H54 (cell line): ENCODE measurements around the gene RAB11FIP4.

ENCODE experiments used
- DNase-seq: peaks from one replicate; pipeline ENCODE4 v3.0.0; 2011; ENCODE audit warnings: low spot score, mixed read lengths; ENCODE audit not compliant: insufficient read length
- FAIRE-seq: peaks from 3 replicates; lab custom pipeline; 2011; peaks lifted over from hg19 to GRCh38; lab: Jason Lieb, UNC
- POLR2A ChIP-seq: IDR thresholded peaks from 2 replicates; pipeline ENCODE4 v1.6.1; 2011; ENCODE audit warnings: low read depth, mild to moderate bottlenecking, low read length

RAB11FIP4 gene

DNA sequence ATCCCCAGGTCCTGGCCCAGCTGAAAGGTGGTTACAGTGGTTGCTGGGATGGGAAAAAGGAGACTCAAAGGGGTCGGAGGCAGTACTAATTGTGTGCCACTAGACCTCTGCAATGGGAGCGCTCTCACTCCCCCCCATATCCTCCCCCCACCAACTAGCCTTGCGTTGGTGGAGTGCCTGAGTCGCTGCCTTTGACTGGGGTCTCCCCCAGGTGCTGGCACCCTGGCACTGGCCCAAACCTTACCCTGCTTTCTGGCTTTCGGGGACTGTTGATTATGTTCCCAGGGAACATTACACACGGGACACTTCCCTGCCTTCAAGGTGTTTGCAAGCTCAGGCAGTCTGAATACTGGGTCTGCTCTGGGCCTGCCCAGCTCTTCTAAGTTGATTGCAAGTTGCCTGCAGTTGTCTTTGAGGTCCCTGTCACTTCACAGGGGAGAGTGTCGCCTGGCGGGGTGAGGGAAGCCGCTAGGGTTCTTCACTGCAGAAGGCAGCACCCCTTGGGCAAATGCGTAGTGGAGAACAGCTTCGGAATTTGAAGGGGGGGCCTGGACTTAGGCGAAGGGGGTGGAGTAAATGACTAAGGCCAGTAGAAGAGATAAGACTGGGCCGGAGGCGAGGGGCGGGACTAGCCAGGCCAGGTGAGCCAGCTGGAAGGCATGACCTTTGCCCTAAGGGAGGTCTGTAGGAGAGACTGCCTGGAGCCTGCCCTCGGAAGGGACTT, 98.0 kb downstream of the RAB11FIP4 start:
- DNase-seq (no peak), FAIRE-seq (no peak)
- no peak for TF ChIP-seq POLR2A

DNA sequence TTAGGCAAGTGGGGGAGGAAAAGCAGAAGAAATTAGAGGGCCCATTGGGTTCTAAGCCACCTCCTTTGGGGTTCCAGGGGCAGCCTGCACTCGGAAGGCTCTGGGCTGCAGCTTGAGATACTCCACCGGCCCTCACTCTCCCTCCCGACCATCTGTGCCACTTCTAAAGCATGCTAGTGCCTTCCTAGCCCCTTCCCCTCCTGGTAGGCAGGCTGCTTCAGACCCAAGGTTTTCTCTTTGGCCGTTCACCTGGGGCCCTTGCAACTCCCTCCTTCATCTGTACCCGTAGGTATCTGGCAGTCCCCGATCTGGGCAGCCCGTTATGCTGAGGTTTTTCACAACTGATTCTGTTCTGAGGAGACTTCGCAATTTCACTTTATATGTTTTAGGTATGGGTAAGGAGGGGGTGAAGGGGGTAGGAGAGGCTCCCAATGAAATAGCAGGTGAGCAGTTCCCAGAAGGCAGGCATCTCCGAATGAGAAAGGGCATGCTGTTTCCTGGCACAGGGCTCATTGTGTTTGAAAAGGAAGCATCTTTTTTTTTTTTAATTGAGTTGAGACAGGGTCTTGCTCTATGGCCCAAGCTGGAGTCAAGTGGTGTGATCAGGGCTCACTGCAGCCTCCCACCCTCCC, 98.7 kb downstream of the RAB11FIP4 start:
- DNase-seq = no peak
- no peak for TF ChIP-seq POLR2A
- no peak for FAIRE-seq

DNA sequence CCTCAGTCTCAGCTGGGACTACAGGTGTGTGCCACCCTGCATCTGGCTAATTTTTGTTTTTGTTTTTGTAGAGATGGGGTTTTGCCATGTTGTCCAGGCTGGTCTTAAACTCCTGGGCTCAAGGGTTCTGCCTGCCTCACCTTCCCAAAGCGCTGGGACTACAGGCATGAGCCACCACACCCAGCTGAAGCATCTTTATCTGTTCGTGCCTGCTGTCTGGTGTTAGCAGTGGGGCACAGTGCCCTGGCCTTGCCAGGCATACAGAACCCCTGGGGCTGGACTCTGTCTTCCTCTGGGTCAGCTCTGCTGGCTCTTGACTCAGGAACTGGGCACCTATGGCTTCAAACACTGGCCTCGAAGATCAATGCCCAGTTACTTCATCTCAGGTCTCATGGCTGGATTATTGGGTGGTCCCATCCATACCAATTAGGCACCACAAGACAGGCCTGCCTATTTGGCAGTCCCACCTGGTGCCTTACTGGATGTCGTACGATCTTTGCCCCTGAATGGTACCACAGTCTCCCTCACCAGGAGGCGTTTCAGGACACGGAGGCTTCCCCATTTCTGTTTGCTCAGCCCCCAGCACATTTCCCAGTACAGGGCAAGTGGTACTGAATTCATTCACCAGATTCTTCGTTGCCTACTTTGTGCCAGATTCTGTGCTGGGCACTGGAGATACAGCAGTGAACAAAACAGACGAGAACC, 99.3 kb downstream of the RAB11FIP4 start:
- DNase-seq (no peak), FAIRE-seq (no peak)
- no peak for TF ChIP-seq POLR2A

DNA sequence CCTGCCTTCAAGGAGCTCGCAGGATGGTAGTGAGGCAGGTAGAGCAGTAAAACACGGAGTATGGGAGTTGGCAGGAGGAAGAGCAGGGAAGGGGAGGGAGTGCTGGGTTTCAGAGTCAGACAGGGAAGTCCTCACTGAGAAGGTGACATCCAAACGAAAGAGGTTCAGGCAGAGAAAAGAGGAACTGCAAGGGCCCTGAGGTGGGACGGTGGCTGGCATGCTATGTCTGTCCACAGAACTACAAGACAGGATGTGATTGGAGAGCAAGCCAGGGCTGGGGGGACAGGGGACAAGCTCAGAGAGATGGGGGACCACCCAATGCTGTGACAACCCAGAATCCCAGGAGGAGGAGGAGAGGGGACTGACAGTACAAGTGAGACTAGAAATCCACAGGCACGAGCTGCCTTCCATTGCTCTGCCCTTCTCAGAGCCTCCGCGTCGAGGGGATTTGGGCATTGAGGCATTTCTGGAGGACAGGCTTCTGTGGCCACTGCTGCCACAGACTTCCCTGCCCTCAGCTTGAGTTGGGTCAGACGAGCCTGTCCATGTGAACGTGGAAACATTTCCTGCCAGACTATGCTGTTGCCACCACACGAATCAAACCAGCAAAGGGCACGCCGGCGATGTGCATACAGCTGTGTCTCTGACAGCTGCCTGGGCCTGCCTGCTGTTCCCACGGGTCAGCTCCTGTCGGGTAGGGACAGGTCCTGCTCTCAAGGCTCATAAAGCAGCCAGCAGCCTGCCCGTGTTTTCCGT, 100.1 kb downstream of the RAB11FIP4 start:
- no peak for FAIRE-seq
- no peak for DNase-seq
- TF ChIP-seq POLR2A = no peak

DNA sequence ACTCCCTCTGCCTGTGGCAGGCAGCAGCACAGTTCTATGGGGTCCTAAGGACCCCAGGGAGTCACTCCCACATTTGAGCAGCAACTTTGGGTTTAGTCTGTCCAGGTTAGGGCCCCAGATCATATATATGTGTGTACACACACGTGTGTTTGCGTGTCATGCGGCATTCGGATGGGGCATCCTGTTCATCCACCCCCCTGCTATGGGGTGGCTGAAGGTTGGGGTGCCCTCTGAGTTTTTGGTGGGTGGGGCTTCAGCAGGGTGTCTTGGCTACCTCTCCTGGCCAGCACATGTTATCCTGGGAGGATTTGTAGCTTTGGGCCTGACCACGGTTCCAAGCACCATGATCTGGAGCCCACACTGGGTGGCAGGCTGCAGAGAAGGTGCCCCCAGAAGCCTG, 100.7 kb downstream of the RAB11FIP4 start:
- no peak for FAIRE-seq
- no peak for DNase-seq
- TF ChIP-seq POLR2A = no peak

DNA sequence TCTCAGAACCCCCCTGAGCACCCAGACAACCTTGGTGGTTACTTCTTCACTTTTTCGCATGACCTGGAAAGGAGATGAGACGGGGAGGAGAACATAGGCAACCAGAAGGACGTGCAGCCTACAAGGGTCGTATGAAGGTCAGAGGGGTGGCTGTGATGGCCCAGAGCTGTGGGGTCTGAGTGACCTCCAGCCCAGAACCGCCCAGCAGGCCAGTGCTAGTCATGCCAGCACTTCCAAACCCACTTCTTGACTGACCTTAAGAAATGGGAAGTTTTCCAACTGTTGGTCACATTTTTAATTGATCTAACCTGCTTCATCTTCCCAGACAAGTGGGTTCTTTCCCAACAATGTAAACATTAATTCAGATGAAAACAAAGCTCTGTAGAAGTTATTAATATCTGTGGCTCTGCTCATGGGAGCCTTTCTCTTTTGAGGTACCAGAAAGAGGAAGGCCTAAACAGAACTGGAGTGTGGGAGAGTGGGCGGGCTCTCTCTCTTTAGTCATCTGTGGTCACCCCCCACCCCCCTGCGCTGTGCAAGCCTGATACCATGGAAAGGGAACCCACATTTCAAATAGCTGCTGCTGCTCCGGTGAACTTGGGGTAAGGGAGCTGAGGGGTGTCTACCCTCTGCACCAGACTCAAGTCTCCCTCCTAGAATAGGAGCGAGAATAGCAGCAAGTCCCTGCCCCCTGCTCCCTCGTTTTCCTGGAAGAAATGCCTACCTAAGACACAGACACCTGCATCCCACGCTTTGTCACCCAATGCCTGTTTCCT, 101.6 kb downstream of the RAB11FIP4 start:
- DNase-seq = no peak
- FAIRE-seq = no peak
- no peak for TF ChIP-seq POLR2A

DNA sequence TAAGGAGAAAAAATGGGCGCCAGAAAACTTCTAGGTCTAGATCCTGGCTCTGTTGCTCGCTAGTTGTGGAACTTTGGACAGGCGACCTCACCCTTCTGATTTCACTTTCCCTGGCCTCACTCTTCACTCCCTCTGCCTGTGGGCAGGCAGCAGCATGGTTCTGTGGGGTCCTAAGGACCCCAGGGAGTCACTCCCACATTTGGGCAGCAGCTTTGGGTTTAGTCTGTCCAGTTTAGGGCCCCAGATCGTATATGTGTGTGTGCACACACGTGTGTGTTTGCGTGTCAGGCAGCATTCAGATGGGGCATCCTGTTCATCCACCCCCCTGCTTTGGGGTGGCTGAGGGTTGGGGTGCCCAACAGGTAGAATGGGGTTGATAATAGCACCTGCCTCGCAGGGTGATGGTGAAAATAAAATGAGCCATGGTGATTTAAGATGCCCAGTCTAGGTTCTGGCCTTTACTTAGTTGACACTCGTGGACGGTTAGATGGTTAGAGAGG, 102.2 kb downstream of the RAB11FIP4 start:
- no peak for TF ChIP-seq POLR2A
- no peak for DNase-seq
- no peak for FAIRE-seq

DNA sequence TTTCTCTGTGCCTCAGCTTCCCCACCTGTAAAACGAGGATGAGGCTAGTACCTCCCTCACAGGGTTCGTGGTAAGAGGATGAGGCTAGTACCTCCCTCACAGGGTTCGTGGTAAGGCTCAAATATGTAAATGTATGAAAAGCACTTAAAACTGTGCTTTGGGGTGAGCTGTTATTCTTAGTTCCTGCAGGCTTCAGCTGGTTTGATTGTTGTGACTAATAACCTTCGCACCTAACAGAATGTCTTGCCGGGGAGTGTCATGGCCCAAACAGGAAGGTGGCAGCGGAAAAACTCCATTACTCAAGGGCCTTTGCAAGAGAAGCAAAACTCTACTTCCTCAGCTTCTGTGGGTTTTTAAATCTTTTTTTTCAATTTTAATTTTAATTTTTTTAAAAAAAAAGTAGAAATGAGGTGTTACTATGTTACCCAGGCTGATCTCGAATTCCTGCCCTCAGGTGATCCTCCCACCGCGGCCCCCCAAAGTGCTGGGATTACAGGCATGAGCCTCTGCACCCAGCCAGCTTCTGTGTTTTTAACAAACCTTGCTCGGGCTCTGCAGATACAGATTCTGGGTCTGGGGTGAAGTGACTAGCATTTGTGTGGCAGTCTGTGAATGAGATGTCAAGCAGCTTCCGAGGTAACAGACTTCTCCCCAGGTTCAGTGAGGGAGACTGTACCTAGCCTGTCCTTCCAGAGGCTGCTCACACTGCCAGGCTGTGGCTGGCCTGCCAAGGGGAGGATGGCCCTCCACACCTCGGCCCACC, 103.0 kb downstream of the RAB11FIP4 start:
- no peak for FAIRE-seq
- no peak for DNase-seq
- no peak for TF ChIP-seq POLR2A

DNA sequence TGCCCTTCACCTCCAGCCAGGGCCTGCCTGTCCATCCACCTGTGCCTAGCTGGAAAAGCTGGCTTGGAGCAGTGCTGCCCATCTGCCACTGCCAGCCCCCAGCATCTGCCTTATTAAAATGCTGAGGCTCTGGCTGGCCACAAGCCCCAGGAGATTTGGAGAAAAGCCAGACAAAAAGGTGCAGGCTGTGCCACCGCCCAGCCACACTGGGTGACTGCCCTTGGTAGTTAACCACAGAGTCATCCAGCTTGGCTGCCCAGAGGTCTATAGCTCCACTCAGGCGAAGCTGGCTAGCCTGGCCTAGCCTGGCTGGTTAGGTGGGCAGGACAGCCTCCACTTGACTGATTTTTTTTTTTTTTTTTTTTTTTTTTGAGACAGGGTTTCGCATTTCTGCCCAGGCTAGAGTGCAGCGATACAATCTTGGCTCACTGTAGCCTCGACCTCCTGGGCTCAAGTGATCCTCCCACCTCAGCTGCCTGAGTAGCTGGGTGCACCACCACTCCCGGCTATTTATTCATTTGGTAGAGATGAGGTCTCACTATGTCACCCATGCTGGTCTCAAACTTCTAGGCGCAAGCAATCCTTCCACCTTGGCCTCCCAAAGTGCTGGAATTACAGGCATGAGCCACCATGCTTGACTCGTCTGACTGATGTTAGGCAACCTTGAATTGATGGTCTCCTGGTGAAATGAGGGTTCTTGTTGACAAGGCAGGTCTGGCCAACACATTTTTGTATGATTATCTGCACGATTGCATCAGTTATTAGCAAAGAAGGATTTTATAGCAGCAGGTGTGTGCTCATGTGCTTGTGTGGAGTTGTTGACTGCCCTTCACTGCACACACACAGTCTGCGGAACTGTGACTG, 103.8 kb downstream of the RAB11FIP4 start:
- DNase-seq (no peak), FAIRE-seq (no peak)
- no peak for TF ChIP-seq POLR2A

DNA sequence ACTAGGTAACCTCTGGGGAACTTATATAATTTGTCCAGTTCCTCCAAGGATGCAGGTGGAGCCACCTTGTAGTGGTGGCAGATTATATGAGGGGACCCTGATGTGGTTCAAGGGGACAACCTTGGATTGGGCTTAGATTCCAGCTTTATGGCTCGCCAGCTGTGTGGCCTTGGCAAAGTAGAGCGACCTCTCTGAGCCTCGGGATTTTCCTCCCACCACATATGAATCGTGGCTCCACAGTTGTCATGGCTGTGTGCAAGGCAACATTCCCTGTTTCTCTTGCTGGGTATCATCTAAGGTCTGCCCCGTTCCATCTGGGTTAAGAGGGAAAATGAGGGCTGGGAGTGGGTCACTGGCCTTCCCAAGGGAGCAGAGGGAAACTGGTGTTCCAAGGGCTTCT, 104.6 kb downstream of the RAB11FIP4 start:
- TF ChIP-seq POLR2A = no peak
- FAIRE-seq = no peak
- no peak for DNase-seq

DNA sequence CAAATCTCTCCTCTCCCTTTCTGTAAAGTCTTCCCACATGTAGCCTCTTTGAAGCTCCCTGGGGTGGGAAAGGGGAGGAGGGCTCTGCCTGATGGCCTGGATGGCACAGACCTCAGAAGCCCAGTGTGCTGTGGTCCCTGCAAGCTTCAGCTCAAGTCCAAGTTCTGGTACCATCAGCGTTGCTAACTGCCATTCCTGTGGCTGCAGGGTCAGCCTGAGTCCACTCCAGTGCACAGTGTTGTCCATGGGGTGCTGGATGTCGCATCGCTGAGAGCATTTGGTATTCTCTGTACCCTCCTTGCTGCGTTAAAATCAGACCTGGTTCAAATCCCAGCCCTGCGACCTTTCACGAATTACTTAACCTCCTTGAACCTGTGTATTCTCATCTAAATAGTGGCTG, 105.1 kb downstream of the RAB11FIP4 start:
- no peak for FAIRE-seq
- DNase-seq = no peak
- TF ChIP-seq POLR2A = no peak
